ENCODE data around the gene ZBTB1. TPM values are rescaled to one million over a fixed set of nuclear protein-coding genes. Genes with fewer than 3 reads are reported as not detected.
"Not testable (repeated sequence)": the region's sequence is repeated elsewhere in the genome, so short reads cannot be mapped to it uniquely, and the experiment has no call there.

The ZBTB1 gene
- total RNA-seq, 1 donor from 2014 or later, result 39.5 TPM

DNA sequence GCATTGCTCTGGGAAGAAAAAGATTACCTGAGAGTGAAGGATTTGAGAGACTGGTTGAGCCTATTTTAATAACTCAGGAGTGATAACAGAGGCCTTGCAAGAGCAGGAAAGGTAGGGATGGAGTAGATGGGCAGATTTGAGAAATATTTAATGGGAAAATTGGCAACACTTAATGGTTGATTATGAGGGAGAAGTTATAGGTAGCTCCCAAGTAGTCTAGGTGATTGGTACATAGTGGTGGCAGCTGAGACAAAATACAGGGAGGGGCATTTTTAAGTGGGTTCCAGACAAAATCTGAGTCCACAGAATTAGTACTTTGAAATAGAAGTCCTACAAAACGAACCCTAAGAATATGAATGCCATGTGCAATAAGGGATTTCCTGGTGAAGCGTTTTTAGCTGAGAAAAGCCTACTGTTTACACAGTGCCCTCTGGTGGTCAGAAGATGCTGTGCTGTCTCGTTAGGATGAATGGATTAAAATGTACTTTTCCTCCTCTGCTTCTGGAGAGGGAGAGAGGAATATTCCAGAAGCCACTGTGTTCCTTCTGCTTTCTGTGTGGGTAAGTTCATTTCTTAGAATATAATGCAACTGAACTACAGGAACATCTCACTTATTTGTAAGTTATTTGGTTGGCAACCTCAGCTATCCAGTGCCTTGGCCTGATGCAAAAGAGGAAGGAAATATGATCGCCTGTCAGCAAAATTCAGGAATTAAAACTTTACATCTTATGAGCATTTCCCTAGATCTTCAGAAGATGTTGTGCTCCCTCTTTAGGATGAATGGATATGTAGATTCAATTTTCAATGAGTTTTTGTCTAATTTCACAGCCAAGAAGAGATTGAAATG lies 6.5 kb downstream of the ZBTB1 start:
- peak; percentile 28 for FAIRE-seq
- peak; percentile 72 for DNase-seq (ENCODE audit: low read depth)

DNA sequence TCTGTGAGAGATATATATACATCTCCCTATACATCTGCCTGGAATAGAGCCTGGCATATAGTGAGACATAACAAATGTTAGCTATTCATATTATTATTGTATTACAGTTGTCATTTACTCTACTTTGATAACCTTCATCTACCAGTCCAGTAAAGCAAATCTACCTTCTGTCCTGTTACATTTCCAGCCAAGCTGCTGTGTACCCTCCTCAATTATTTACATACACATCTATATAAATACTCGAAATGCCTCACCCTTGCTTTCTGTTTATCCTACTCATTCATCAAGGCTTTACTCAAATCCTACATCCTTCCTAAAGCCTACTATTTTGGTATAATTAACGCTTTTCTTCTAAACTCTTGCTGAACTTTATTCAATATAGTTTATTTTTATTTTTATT lies 8.7 kb downstream of the ZBTB1 start:
- no peak for DNase-seq (ENCODE audit: low read depth)
- H3K4me3 ChIP-seq (ENCODE audit: low read depth, low read length), result no peak overlapping the region
- no peaks in the 10 kb centered on the region for H3K36me3 ChIP-seq (ENCODE audit: control insufficient read depth, insufficient read depth, low read length)
- H3K27me3 ChIP-seq (ENCODE audit: control insufficient read depth, insufficient read depth, low read length), result no peaks in the 10 kb centered on the region
- TF ChIP-seq, protein P1, sequence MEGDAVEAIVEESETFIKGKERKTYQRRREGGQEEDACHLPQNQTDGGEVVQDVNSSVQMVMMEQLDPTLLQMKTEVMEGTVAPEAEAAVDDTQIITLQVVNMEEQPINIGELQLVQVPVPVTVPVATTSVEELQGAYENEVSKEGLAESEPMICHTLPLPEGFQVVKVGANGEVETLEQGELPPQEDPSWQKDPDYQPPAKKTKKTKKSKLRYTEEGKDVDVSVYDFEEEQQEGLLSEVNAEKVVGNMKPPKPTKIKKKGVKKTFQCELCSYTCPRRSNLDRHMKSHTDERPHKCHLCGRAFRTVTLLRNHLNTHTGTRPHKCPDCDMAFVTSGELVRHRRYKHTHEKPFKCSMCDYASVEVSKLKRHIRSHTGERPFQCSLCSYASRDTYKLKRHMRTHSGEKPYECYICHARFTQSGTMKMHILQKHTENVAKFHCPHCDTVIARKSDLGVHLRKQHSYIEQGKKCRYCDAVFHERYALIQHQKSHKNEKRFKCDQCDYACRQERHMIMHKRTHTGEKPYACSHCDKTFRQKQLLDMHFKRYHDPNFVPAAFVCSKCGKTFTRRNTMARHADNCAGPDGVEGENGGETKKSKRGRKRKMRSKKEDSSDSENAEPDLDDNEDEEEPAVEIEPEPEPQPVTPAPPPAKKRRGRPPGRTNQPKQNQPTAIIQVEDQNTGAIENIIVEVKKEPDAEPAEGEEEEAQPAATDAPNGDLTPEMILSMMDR (IDR thresholded peaks at IDR 0.05; ENCODE audit: insufficient read depth, low read length, severe bottlenecking), result no peak
- FAIRE-seq, result no peak

More for the DNA sequence above, 6.5 kb downstream of the ZBTB1 start:
- TF ChIP-seq, protein P1 (IDR thresholded peaks at IDR 0.05; ENCODE audit: insufficient read depth, low read length, severe bottlenecking), result peak; percentile 81
- no peaks in the 10 kb centered on the region for H3K27me3 ChIP-seq (ENCODE audit: control insufficient read depth, insufficient read depth, low read length)
- no peaks in the 10 kb centered on the region for H3K36me3 ChIP-seq (ENCODE audit: control insufficient read depth, insufficient read depth, low read length)
- H3K4me3 ChIP-seq (ENCODE audit: low read depth, low read length), result no peak overlapping the region

DNA sequence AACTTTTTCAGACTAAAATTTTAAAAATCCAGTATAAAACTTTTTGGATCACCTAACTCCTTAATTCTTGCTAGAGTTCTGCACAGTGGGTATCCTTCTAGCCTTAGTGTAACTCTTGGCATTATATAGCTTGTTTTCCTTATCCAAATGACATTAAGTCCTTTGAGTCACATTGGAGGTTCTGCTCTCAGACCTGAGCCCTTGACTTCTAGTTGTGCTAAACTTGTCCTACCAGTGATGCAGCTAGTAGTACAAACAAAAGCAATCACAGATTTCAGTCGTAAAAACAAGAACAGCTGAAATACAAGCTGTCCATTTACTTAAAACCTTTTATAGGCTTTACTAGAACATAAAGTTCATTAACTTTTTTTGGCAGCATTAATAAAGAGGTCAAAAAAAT lies 10.5 kb downstream of the ZBTB1 start:
- Histone ChIP-seq H3K4me3 (ENCODE audit: low read depth, low read length) (no peak overlapping the region), H3K27me3 (ENCODE audit: control insufficient read depth, insufficient read depth, low read length) (no peaks in the 10 kb centered on the region), H3K36me3 (ENCODE audit: control insufficient read depth, insufficient read depth, low read length) (no peaks in the 10 kb centered on the region)
- no peak for DNase-seq (ENCODE audit: low read depth)
- FAIRE-seq, result no peak
- TF ChIP-seq, protein P1 (IDR thresholded peaks at IDR 0.05; ENCODE audit: insufficient read depth, low read length, severe bottlenecking), result no peak

DNA sequence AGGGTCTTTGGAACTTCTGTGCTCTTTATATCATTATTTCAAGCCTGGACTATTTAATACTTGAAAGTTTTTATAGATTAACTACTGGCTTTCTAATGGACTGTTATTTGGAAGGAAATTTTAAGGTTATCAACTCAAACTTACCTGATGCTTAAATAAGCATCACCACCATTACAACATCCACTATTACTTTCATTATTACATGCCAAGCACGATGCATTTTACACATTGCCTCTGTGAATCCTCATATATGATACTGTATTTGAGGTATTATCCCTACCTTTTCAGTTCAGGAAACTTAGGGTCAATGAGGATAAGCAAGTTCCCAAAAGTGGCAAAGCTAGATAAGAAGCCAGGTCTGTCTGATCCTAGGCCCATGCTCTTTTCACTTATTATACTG lies 12.4 kb downstream of the ZBTB1 start:
- peaks cover 3% of the 10 kb centered on the region for H3K36me3 ChIP-seq (ENCODE audit: control insufficient read depth, insufficient read depth, low read length)
- FAIRE-seq (no peak), DNase-seq (ENCODE audit: low read depth) (no peak)
- TF ChIP-seq, protein P1 (IDR thresholded peaks at IDR 0.05; ENCODE audit: insufficient read depth, low read length, severe bottlenecking), result no peak
- no peaks in the 10 kb centered on the region for H3K27me3 ChIP-seq (ENCODE audit: control insufficient read depth, insufficient read depth, low read length)
- no peak overlapping the region for H3K4me3 ChIP-seq (ENCODE audit: low read depth, low read length)

GRCh38 chr14:64517667-64518066 lies 13.1 kb downstream of the ZBTB1 start:
- H3K4me3 ChIP-seq (ENCODE audit: low read depth, low read length); DNase-seq (ENCODE audit: low read depth); H3K36me3 ChIP-seq (ENCODE audit: control insufficient read depth, insufficient read depth, low read length); H3K27me3 ChIP-seq (ENCODE audit: control insufficient read depth, insufficient read depth, low read length); FAIRE-seq: not testable (repeated sequence)

GRCh38 chr14:64518229-64518628 lies 13.7 kb downstream of the ZBTB1 start:
- no peak for DNase-seq (ENCODE audit: low read depth)
- no peak overlapping the region for H3K4me3 ChIP-seq (ENCODE audit: low read depth, low read length)
- H3K36me3 ChIP-seq (ENCODE audit: control insufficient read depth, insufficient read depth, low read length), result peaks cover 3% of the 10 kb centered on the region
- TF ChIP-seq, protein P1 (IDR thresholded peaks at IDR 0.05; ENCODE audit: insufficient read depth, low read length, severe bottlenecking), result no peak
- no peak for FAIRE-seq
- H3K27me3 ChIP-seq (ENCODE audit: control insufficient read depth, insufficient read depth, low read length), result no peaks in the 10 kb centered on the region

All from bronchial epithelial cell (primary cell).